Stimulated activated CD8-positive, alpha-beta memory T cell treated with anti-CD3 and anti-CD28 coated beads, Interleukin-4, amount 100 ng/mL, for 4 hours (primary cell): ENCODE data around the gene DSC1.
"Not testable (repeated sequence)": the region's sequence is repeated elsewhere in the genome, so short reads cannot be mapped to it uniquely, and the experiment has no call there.

Experiments used
- DNase-seq, 2 donors: peaks; one replicate each; pipeline ENCODE4 v3.0.0-alpha.2; 2020; ENCODE audit warnings: low read depth in 2 of 2, low spot score in 1 of 2

The DSC1 gene

GRCh38 chr18:31162825-31163435 lies at the start of gene DSC1:
TSS of gene DSC1 (minus strand) at chr18:31162856. CDS start at chr18:31162594, 262 bp downstream.
- no peak for DNase-seq

- DNase-seq, result no peak
Measured at GRCh38 chr18:31211047-31211446, 48.4 kb upstream of the DSC1 start.

- DNase-seq, result no peak
Measured at GRCh38 chr18:31209041-31209440, 46.4 kb upstream of the DSC1 start.

- no peak for DNase-seq
Measured at GRCh38 chr18:31207391-31207790, 44.7 kb upstream of the DSC1 start.

- DNase-seq, result no peak
Measured at GRCh38 chr18:31206787-31207381, 44.2 kb upstream of the DSC1 start.

- no peak for DNase-seq
Measured at GRCh38 chr18:31206071-31206470, 43.4 kb upstream of the DSC1 start.

- no peak for DNase-seq
Measured at GRCh38 chr18:31205273-31205672, 42.6 kb upstream of the DSC1 start.

GRCh38 chr18:31204833-31205232 lies 42.2 kb upstream of the DSC1 start:
- no peak for DNase-seq

GRCh38 chr18:31204166-31204565 lies 41.5 kb upstream of the DSC1 start:
- DNase-seq, result no peak

- DNase-seq, result no peak
Measured at GRCh38 chr18:31203794-31204148, 41.1 kb upstream of the DSC1 start.

- no peak for DNase-seq
Measured at GRCh38 chr18:31203096-31203793, 40.6 kb upstream of the DSC1 start.

GRCh38 chr18:31199190-31199769 lies 36.6 kb upstream of the DSC1 start:
- no peak for DNase-seq

GRCh38 chr18:31197676-31198075 lies 35.0 kb upstream of the DSC1 start:
- no peak for DNase-seq

GRCh38 chr18:31195063-31195462 lies 32.4 kb upstream of the DSC1 start:
- no peak for DNase-seq

- no peak for DNase-seq
Measured at GRCh38 chr18:31192086-31192776, 29.6 kb upstream of the DSC1 start.

- DNase-seq, result no peak
Measured at GRCh38 chr18:31190919-31191318, 28.3 kb upstream of the DSC1 start.

- no peak for DNase-seq
Measured at GRCh38 chr18:31189757-31190156, 27.1 kb upstream of the DSC1 start.

- DNase-seq, result no peak
Measured at GRCh38 chr18:31185186-31185950, 22.7 kb upstream of the DSC1 start.

- no peak for DNase-seq
Measured at GRCh38 chr18:31183302-31183701, 20.6 kb upstream of the DSC1 start.

GRCh38 chr18:31177369-31177768 lies 14.7 kb upstream of the DSC1 start:
- DNase-seq, result not testable (repeated sequence)

- no peak for DNase-seq
Measured at GRCh38 chr18:31176531-31176930, 13.9 kb upstream of the DSC1 start.
